NCI-H1694 (cell line): ENCODE results near the gene LDB2.

ENCODE experiments used
- DNase-seq: peaks from one replicate; lab custom pipeline; 2025; lab: John Stamatoyannopoulos, UW

Gene LDB2

GRCh38 chr4:16685536-16685935 is 212.9 kb downstream of the LDB2 start:
- no peak for DNase-seq

GRCh38 chr4:16684935-16685334 is 213.5 kb downstream of the LDB2 start:
- DNase-seq = no peak

- no peak for DNase-seq
Measured at GRCh38 chr4:16684097-16684496, 214.3 kb downstream of the LDB2 start.

GRCh38 chr4:16682975-16683374 is 215.5 kb downstream of the LDB2 start:
- DNase-seq = no peak

GRCh38 chr4:16677001-16677944 is 221.2 kb downstream of the LDB2 start:
- DNase-seq = no peak

GRCh38 chr4:16676230-16676770 is 222.1 kb downstream of the LDB2 start:
- no peak for DNase-seq

GRCh38 chr4:16674082-16674481 is 224.4 kb downstream of the LDB2 start:
- DNase-seq = no peak

- no peak for DNase-seq
Measured at GRCh38 chr4:16672421-16672820, 226.0 kb downstream of the LDB2 start.

- no peak for DNase-seq
Measured at GRCh38 chr4:16671741-16672140, 226.7 kb downstream of the LDB2 start.

- no peak for DNase-seq
Measured at GRCh38 chr4:16670727-16671126, 227.7 kb downstream of the LDB2 start.

- DNase-seq = no peak
Measured at GRCh38 chr4:16669036-16669435, 229.4 kb downstream of the LDB2 start.

- no peak for DNase-seq
Measured at GRCh38 chr4:16668488-16668887, 230.0 kb downstream of the LDB2 start.

GRCh38 chr4:16667464-16667863 is 231.0 kb downstream of the LDB2 start:
- DNase-seq = no peak

GRCh38 chr4:16665942-16666551 is 232.4 kb downstream of the LDB2 start:
- no peak for DNase-seq

GRCh38 chr4:16663732-16664131 is 234.7 kb downstream of the LDB2 start:
- DNase-seq = no peak

GRCh38 chr4:16663307-16663706 is 235.1 kb downstream of the LDB2 start:
- DNase-seq = no peak

GRCh38 chr4:16661813-16662212 is 236.6 kb downstream of the LDB2 start:
- DNase-seq = no peak

- DNase-seq = no peak
Measured at GRCh38 chr4:16660656-16661055, 237.8 kb downstream of the LDB2 start.

GRCh38 chr4:16659694-16660093 is 238.8 kb downstream of the LDB2 start:
- DNase-seq = no peak

GRCh38 chr4:16659079-16659478 is 239.4 kb downstream of the LDB2 start:
- DNase-seq = no peak

GRCh38 chr4:16658183-16658582 is 240.3 kb downstream of the LDB2 start:
- DNase-seq = no peak

- DNase-seq = no peak
Measured at GRCh38 chr4:16655111-16655510, 243.3 kb downstream of the LDB2 start.

- no peak for DNase-seq
Measured at GRCh38 chr4:16652732-16653305, 245.6 kb downstream of the LDB2 start.
